GM21528 (cell line): ENCODE measurements around the gene MIR17HG.

Source experiments
- ATAC-seq: cut with Tn5 transposase; IDR thresholded peaks from one replicate; pipeline ENCODE4 v1.9.1; 2021; ENCODE audit warnings: mild to moderate bottlenecking, moderate library complexity; ENCODE audit not compliant: unreplicated experiment, low FRiP score

Gene MIR17HG

DNA sequence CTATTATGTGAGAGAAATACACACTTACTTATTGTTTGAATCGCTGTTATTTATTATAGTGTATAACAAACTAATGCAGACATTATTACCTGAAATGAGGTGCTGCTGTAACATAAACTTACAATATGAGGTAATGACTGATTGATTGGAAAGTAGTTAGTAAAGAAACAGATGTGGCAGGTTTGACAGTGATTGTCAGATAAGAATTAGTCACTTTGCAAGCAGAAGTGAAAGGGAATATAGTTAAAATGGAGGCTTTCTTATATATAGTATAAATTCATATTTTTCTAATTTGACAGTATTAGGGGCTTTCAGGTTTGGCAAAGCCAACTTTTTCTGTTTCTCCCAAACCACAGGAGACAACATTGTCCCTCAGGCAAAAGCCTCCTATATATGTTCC is 20.6 kb downstream of the MIR17HG start:
- no peak for ATAC-seq

DNA sequence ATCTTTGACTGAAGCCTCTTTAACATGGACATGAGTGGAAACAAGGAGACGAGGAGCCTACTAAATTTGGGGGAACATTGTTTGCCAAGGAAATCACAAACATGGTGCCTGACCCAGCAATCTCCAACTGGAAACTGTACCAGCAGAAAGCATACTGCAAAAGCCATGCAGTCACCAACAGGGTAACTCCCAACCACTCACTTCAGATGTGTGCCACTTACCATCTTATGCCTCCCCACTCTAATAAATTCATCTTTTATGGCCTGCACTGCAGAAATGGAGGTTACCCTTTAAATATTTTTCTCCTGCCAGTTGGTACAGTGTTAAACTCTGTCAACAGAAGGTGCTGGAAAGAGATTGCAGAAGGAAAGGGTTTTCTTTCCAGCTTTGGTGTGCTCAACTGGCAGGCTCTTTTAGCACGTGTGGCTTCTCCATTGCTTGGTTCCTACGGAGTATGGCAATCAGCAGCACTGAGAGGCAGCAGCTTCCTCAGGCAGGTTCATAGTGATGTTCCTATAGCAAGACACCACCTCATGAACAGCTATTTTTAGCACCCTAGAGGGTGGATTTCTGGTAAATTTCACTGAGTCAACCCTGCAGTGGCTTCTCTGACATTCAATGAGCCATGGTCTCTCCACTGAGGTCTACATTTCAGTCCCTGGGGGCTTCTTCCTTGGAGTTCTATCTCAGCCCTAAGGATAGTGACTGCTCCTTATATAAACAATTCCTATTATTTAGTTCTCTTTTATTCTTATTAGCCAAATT is 21.4 kb downstream of the MIR17HG start:
- ATAC-seq, result no peak

DNA sequence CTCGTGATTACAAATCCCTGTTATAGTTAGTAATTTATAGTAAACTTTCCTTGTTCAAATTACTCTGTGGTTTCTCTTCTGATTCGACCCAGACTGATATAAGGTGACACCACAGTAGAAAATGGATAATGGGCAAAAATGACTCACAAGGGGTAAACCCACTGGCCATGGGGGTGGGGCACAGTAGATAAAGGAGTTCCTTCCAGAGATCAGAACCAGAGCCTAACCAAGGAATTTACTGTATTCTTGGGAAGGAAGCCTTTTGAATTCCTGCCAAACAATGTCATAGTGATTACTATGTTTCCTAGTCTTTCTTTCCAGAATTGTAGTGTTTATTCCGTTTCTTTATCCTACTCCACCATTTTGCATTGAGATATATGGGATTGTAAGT is 21.9 kb downstream of the MIR17HG start:
- ATAC-seq, result no peak

- ATAC-seq, result no peak
Observed at GRCh38 chr13:91370501-91370900, 23.0 kb downstream of the MIR17HG start.

DNA sequence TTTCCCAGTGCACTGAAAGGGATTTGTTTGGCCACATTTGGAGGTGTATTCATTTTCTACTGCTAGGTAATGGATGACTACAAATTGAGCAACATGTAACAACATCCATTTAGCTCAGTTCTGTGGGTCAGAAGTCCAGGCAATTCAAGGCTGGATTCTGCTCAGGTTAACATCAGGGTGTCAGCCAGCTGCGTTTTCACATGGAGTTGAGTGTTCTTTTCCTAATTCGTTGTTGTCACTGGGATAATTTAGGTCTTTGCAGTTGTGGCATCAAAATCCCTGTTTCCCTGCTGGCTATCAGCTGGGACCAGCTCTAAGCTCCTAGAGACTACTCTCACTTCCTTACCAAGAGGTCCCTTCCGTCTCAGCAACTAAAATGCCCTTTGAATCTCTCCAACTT is 25.4 kb downstream of the MIR17HG start:
- no peak for ATAC-seq

DNA sequence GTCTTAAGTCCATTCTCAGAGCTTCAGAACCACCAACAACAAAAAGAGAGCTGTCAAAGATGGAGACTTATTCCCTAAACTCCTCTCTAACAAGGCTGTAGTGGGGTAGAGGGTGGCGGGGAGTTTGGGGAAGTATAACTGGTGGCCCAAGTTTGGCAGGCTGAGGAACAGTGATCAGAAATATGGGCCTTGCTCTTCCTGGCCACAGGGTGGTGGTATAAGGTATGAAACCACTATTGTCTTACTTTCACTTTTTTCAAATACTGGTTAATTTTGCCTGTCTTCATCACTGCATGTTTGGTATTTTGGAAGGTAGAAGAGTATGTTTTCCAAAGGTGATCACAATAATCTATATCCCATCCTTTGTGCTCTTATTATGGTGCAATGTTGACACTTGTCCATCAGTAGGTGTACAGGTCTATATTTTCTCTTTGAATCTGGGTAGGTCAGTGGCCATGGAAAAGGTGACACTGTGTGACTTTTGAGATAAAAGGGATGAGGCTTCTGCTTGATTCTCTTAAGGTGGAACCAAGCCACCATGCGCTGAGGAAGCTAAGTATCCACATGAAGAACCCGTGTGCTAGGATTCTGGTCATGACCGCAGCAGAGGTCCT is 27.7 kb downstream of the MIR17HG start:
- peak; percentile 94 for ATAC-seq

GRCh38 chr13:91381371-91381770 is 33.9 kb downstream of the MIR17HG start:
- no peak for ATAC-seq

DNA sequence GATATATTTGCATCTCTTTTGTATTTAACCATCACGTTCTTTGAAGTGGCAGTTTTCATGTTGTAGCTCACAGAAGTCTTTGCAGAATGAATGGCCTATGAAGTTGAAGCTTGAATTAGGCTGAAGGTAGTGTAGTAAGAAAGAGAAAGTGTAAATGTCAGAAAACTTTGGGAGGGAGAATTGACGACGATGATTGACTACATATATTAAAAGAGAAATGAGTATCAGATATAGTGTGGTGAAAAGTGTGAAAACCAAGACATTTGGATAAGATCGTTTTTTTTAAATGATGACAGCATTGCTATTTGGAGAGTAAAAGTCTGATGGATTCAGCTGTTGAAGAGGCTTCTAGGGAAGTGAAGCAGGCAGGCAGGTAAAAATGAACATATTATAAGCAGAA is 36.3 kb downstream of the MIR17HG start:
- ATAC-seq, result no peak

DNA sequence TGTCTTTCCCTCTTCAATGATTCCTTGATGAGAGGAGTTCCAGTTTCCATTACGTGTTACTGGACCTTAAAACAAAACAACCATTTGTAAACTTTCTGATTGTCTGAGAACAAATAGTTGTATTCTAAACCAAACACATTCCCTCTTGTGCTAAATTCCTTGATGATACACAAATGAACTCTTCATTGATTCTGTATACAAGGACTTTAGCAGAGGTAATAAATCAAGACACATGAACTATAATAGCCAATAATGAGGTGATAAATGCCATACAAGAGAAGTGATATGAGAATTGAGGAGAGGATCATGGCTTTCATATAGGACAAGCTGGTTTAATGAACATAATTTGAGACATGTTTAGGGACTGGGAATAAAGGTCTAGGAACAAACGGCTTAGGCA is 37.4 kb downstream of the MIR17HG start:
- ATAC-seq, result no peak

DNA sequence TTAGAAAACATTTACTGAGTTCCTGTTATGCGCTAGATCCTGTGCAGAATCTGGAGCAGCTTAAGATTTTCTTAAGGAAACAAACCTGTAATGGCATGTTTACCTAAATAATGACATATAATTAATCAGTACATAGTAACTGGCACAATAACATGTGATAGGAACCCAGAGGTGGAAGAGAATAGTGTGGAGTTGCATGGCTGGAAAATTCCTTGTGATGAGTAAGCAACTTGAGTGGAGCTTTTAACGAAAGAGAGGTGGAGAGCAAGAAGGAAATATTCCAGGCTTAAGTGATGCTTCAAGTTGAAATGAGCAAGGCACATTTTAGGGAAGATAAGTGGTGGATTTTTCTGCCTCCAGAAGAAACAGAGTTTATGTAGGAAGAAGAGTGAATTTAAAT is 41.7 kb downstream of the MIR17HG start:
- no peak for ATAC-seq

DNA sequence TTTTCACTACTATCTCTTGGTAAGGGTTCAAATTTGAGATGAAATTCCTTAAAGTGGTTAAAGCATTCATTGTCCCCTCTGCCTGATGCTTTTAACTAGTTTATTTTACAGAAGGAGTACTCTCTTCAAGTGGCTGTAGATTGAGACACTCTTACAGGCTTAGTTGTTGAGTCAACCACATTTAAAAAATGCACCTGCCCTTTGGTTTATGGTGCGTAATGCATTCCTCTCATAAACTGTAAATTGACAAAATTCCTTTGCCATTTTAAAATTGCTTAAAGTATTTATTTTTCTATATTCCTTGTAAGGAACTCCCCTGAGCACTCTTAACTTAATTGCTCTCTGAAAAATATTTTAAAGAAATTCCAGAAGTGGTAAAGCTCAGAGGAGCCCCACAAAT is 50.1 kb downstream of the MIR17HG start:
- ATAC-seq, result no peak

DNA sequence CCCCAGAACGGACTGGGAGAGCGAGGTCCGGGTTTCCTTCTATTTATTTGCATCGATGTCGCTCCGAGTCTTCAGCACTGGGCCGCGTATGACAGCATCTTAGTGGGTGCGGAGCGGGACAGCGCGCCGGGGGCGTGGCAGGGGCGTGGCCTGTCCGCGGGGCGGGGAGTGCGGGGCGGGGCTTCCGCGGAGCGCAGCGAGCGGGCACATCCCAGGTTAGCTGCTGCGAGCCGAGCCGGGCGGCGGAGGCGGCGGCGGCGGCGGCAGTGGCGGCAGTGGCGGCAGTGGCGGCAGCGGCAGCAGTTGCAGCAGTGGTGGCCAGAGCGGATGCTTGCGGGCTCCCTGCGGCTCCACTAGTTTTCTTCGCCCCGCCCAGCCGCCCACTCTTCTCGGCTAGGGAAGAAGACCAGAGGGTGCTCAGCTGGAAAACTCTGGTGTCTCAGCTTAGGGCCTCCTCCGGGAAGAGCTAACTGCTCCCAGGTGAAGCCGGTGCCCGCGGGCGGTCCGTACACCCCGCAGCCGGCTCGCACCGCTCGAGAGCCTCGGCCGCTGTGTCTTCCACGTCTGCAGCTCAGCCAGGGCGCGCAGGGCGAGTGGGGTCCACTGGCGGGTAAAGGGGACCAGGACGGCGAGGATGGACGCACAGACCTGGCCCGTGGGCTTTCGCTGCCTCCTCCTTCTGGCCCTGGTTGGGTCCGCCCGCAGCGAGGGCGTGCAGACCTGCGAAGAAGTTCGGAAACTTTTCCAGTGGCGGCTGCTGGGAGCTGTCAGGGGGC is 51.1 kb downstream of the MIR17HG start, which contains the start of gene GPC5:
TSS of gene GPC5 (plus strand) at position 209 of the 776 bp plus-strand sequence.
- peak; percentile 98 for ATAC-seq

DNA sequence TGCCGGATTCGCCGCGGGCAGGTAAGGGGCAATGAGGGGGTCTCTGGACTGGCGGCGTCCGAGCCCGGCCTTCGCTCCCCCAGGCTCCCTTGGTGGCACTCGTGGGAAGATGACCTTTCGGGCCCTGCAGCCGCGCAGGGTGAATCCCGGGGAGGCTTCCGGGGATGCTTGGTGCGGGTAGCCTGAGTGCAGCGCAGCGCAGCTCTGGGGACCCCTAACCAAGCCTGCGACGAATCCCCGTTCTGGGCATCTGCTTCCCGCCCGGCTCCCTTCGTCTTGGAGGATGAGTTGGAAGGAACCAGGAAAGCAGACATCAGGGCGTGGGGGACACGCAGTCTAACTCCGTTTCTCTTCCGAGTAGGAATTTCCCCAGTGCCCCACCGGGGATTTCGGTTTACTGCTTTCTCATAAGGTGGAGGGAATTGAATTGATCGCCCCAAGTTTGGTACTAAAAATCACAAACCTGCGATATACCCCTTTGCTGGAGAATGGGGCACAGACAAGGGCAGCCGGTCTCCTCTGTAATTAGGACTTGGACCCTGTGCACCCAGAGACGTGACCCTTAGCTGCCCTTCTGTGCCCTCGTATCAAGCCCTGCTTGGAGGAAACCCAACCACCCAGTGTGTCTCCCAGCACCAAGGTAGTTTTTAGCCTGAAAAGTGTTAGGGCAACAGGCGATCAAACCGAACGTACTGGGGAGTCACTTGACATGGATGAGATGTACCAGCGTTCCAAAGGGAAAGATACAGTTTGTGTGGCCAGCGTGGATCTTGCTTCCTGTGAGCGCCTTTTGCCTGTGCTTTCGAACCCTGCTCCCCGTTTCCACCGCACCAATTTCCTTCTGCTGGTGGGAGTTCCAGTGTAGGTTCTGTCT is 51.9 kb downstream of the MIR17HG start:
- peak; percentile 22 for ATAC-seq

DNA sequence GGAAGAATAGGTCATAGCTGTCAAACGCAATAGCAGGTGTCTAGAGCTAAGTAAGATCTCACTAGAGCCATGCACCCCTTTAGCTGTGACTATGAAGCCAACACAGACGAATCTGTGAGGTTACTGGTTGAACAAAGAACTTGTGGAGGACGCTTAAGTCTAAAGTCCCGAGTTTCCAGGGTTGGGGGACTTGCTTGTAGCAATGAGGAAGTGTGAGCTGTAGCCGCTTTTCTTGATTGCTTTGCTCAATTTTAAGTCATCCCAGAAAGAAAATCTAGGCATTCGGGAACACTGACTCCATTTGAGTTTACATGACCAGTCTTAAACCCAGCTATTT is 52.5 kb downstream of the MIR17HG start:
- no peak for ATAC-seq

GRCh38 chr13:91400671-91401070 is 53.2 kb downstream of the MIR17HG start:
- no peak for ATAC-seq

DNA sequence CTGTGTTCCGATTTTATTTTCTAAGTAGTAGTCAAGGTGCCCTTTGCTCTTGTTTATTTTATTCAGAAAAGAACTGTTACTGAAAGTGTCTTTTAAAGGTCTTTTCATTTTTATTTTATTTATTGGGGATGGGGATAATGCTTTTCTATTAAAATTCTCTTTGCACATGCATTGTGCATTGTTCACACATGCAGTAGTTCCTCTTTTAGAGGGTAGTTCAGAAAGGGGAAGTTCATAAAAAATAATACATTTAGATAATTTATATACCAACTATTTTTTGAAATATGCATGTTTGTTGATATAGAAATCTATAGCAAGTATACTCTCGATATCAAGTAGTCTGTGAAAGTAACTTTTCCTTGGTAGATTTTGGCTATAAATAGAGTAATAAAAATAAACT is 54.4 kb downstream of the MIR17HG start:
- no peak for ATAC-seq
